Keratinocyte (primary cell): ENCODE results near the gene PRLR. TPM values are rescaled to one million over a fixed set of nuclear protein-coding genes. Genes with fewer than 3 reads are reported as not detected.

ENCODE experiments used
- DNase-seq: peaks from one replicate; pipeline ENCODE4 v3.0.0-alpha.2; 2011; ENCODE audit warnings: low read depth, missing footprints, low spot score
- FAIRE-seq: peaks from 2 replicates; lab custom pipeline; 2011; peaks lifted over from hg19 to GRCh38; lab: Jason Lieb, UNC
- H2AFZ ChIP-seq: 2 replicates; pipeline ENCODE4 v1.6.0; 2012; ENCODE audit warnings: low read length, control low read depth, inconsistent platforms; ENCODE audit not compliant: control insufficient read depth
- H3K27ac ChIP-seq: 2 replicates; pipeline ENCODE4 v1.5.1; 2011; ENCODE audit warnings: low read length; ENCODE audit not compliant: control insufficient read depth, insufficient read depth
- H3K27me3 ChIP-seq: 3 replicates; pipeline ENCODE4 v1.6.0; 2011; ENCODE audit warnings: low read length; ENCODE audit not compliant: control insufficient read depth, insufficient read depth; ENCODE audit errors: extremely low read depth
- H3K36me3 ChIP-seq, 2 experiments: 2 replicates in 1 of 2; 3 replicates in 1 of 2; pipeline ENCODE4 v1.5.1; 2011; ENCODE audit warnings: low read length in 2 of 2, mild to moderate bottlenecking in 1 of 2; ENCODE audit not compliant: control insufficient read depth in 2 of 2, insufficient read depth in 2 of 2; ENCODE audit errors: extremely low read depth in 1 of 2
- H3K4me1 ChIP-seq: 3 replicates; pipeline ENCODE4 v1.5.1; 2011; ENCODE audit warnings: low read length; ENCODE audit not compliant: control insufficient read depth, insufficient read depth; ENCODE audit errors: extremely low read depth
- H3K4me2 ChIP-seq: 3 replicates; pipeline ENCODE4 v1.6.0; 2011; ENCODE audit warnings: low read depth, low read length; ENCODE audit not compliant: control insufficient read depth, insufficient read depth; ENCODE audit errors: extremely low read depth
- H3K4me3 ChIP-seq, 3 experiments: fragments of 200-600 bp in 1 of 3; sonication (generic) in 1 of 3; 2 replicates in 2 of 3; 3 replicates in 1 of 3; pipeline ENCODE4 v1.5.1; 2011 to 2016; ENCODE audit warnings: low read length in 3 of 3, mild to moderate bottlenecking in 3 of 3, control low read depth in 2 of 3, inconsistent platforms in 1 of 3, low read depth in 1 of 3, mixed read lengths in 1 of 3, mixed run types in 1 of 3, moderate library complexity in 1 of 3; ENCODE audit not compliant: control insufficient read depth in 2 of 3, insufficient read depth in 2 of 3; ENCODE audit errors: extremely low read depth in 1 of 3
- H3K79me2 ChIP-seq: 2 replicates; pipeline ENCODE4 v1.6.0; 2012; ENCODE audit warnings: low read length; ENCODE audit not compliant: control insufficient read depth, insufficient read depth
- H3K9ac ChIP-seq: 3 replicates; pipeline ENCODE4 v1.6.0; 2011; ENCODE audit warnings: low read length; ENCODE audit not compliant: control insufficient read depth, insufficient read depth; ENCODE audit errors: extremely low read depth
- H3K9me1 ChIP-seq: 3 replicates; pipeline ENCODE4 v1.6.0; 2011; ENCODE audit warnings: low read length; ENCODE audit not compliant: control insufficient read depth, insufficient read depth; ENCODE audit errors: extremely low read depth
- H3K9me3 ChIP-seq: 2 replicates; pipeline ENCODE4 v1.5.1; 2012; ENCODE audit warnings: low read depth, low read length; ENCODE audit not compliant: control insufficient read depth
- H4K20me1 ChIP-seq: 3 replicates; pipeline ENCODE4 v1.6.0; 2011; ENCODE audit warnings: low read length; ENCODE audit not compliant: control insufficient read depth, insufficient read depth; ENCODE audit errors: extremely low read depth
- EZH2 ChIP-seq: IDR thresholded peaks from one replicate; pipeline ENCODE4 v1.6.1; 2012; ENCODE audit warnings: inconsistent platforms, mild to moderate bottlenecking, low read length, moderate library complexity
- dilution Hi-C: fragments of 300-500 bp; cut with MboI; formaldehyde crosslinking; loops from one replicate; pipeline ENCODE4 v1.7.0; 2020; ENCODE audit warnings: low sequenced_read_pairs; ENCODE audit not compliant: extremely low pct_ligation_motif_present
- polyA plus RNA-seq, 5 experiments: library from polyadenylated mRNA; depleted of rRNA in 3 of 5; stranded (reverse) in 3 of 5; stranded (forward) in 1 of 5; unstranded in 1 of 5; fragments of >200 nt; gene quantifications; 1 replicate in 1 of 5; 2 replicates in 3 of 5; 3 replicates in 1 of 5; pipeline versions ENCODE4 v1.2.1 to v1.2.3, GENCODE V29; 2011 to 2012; ENCODE audit warnings: missing spikeins in 2 of 5, low read depth in 1 of 5, low replicate concordance in 1 of 5
- TF ChIP-seq, protein P1 (sequence below), 3 experiments: IDR thresholded peaks in 1 of 3; conservative IDR thresholded peaks in 1 of 3; optimal IDR thresholded peaks in 1 of 3; 2 replicates in 2 of 3; 3 replicates in 1 of 3; pipeline versions ENCODE3 to v1.5.1; 2011; ENCODE audit warnings: low read length in 3 of 3, mild to moderate bottlenecking in 3 of 3, moderate library complexity in 2 of 3, control low read depth in 1 of 3, inconsistent platforms in 1 of 3; ENCODE audit not compliant: insufficient read depth in 2 of 3; ENCODE audit errors: extremely low read depth in 1 of 3

PRLR gene
- polyA plus RNA-seq, 1 donor (not counting 4 experiments of a cell fraction or from before 2014, with no cell fraction given): 0.04 TPM

DNA sequence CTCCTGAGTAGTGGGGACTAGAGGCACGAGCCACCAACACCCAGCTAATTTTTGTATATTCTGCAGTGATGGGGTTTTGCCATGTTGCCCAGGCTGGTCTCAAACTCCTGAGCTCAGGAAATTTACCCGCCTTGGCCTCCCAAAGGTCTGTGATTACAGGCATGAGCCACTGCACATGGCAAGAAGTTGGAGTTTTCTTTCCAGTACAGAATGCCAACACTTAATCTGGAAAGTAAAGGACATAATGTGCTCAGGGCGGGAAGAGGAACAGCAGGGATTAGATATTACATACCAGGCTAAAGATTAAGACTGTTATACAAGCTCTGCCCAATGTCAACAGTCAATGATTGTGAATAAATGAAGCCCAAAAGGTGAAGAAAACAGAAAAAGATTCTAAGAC, 135.3 kb downstream of the PRLR start:
- no peak for DNase-seq
- no peaks in the 10 kb centered on the region for H3K79me2 ChIP-seq
- no peak overlapping the region for H3K9ac ChIP-seq
- FAIRE-seq: no peak
- dilution Hi-C loops: no loop called here
- H3K27me3 ChIP-seq: no peaks in the 10 kb centered on the region
- H3K9me1 ChIP-seq: no peaks in the 10 kb centered on the region
- H4K20me1 ChIP-seq: no peaks in the 10 kb centered on the region
- H3K27ac ChIP-seq: no peak overlapping the region
- no peaks in the 10 kb centered on the region for H3K9me3 ChIP-seq
- H3K36me3 ChIP-seq: no peaks in the 10 kb centered on the region
- H3K4me2 ChIP-seq: no peak overlapping the region
- H3K4me1 ChIP-seq: no peaks in the 10 kb centered on the region
- H3K4me3 ChIP-seq: no peak overlapping the region
- no peak overlapping the region for H2AFZ ChIP-seq
- TF ChIP-seq, protein P1, sequence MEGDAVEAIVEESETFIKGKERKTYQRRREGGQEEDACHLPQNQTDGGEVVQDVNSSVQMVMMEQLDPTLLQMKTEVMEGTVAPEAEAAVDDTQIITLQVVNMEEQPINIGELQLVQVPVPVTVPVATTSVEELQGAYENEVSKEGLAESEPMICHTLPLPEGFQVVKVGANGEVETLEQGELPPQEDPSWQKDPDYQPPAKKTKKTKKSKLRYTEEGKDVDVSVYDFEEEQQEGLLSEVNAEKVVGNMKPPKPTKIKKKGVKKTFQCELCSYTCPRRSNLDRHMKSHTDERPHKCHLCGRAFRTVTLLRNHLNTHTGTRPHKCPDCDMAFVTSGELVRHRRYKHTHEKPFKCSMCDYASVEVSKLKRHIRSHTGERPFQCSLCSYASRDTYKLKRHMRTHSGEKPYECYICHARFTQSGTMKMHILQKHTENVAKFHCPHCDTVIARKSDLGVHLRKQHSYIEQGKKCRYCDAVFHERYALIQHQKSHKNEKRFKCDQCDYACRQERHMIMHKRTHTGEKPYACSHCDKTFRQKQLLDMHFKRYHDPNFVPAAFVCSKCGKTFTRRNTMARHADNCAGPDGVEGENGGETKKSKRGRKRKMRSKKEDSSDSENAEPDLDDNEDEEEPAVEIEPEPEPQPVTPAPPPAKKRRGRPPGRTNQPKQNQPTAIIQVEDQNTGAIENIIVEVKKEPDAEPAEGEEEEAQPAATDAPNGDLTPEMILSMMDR (optimal IDR thresholded peaks at IDR 0.05 in 1 of 3, IDR thresholded peaks at IDR 0.05 in 1 of 3, conservative IDR thresholded peaks at IDR 0.05 in 1 of 3; ENCODE audit: extremely low read depth in 1 of 3, insufficient read depth in 2 of 3, low read length in 3 of 3): no peak
- no peak for TF ChIP-seq EZH2

DNA sequence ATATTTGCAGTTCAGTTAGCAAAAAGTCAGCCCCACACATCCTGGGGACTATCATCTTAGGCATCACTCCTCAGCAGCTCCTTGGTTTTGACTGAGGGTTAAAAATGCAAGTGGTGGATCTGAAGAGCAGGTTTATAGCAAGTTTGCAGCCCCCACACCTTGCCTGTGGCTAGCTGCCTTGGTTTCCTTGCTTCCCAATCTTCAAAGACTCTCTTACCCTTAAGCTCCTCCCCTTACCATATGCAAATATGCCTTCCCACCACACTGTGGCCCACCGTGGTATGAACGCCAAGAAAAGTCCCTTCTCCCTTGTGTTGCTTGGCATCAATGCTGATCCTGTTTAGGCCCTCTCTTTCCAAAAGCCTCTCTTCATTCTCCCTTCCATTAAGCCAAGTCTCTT, 137.6 kb downstream of the PRLR start:
- H3K4me3 ChIP-seq: no peak overlapping the region
- H3K27me3 ChIP-seq: no peaks in the 10 kb centered on the region
- H3K79me2 ChIP-seq: no peaks in the 10 kb centered on the region
- dilution Hi-C loops: no loop called here
- DNase-seq (no peak), FAIRE-seq (no peak)
- H3K4me2 ChIP-seq: no peak overlapping the region
- H3K9me3 ChIP-seq: no peaks in the 10 kb centered on the region
- no peak for TF ChIP-seq EZH2
- TF ChIP-seq, protein P1 (optimal IDR thresholded peaks at IDR 0.05 in 1 of 3, IDR thresholded peaks at IDR 0.05 in 1 of 3, conservative IDR thresholded peaks at IDR 0.05 in 1 of 3; ENCODE audit: extremely low read depth in 1 of 3, insufficient read depth in 2 of 3, low read length in 3 of 3): no peak
- no peaks in the 10 kb centered on the region for H3K9me1 ChIP-seq
- H4K20me1 ChIP-seq: no peaks in the 10 kb centered on the region
- H3K36me3 ChIP-seq: no peaks in the 10 kb centered on the region
- no peak overlapping the region for H3K9ac ChIP-seq
- H3K27ac ChIP-seq: no peak overlapping the region
- no peak overlapping the region for H2AFZ ChIP-seq
- no peaks in the 10 kb centered on the region for H3K4me1 ChIP-seq
